MCF 10A (cell line): Measurements from ENCODE around the gene RETREG1. TPM values are rescaled to one million over a fixed set of nuclear protein-coding genes. Genes with fewer than 3 reads are reported as not detected.

Experiments used
- BruUV-seq: library from RNA; stranded (reverse); fragments of 400-500 nt; replicated peaks from 2 replicates; lab custom pipeline; 2021; lab: Mats Ljungman, UMichigan
- CTCF ChIA-PET: fragments of 300-600 bp; sonication (Branson Sonifier 250); formaldehyde crosslinking; extraction: SDS; loops from one replicate; lab custom pipeline; 2021; ENCODE audit warnings: antibody characterized with exemption, inconsistent platforms; lab: Yijun Ruan, JAX
- POLR2A ChIA-PET: fragments of 300-600, 350-650 bp; sonication (Branson Sonifier 250); formaldehyde crosslinking; extraction: SDS; loops from one replicate; lab custom pipeline; 2020; ENCODE audit warnings: antibody characterized with exemption, inconsistent platforms; lab: Yijun Ruan, JAX
- DNase-seq: peaks from one replicate; pipeline ENCODE4 v3.0.0-alpha.2; 2018; ENCODE audit not compliant: unreplicated experiment
- H3K27ac Mint-ChIP-seq: one replicate; pipeline ENCODE4 v1.8.0; 2022; ENCODE audit warnings: mild to moderate bottlenecking, low read depth, mixed read lengths; ENCODE audit not compliant: unreplicated experiment
- H3K27me3 Mint-ChIP-seq: one replicate; pipeline ENCODE4 v1.8.0; 2022; ENCODE audit warnings: mixed read lengths; ENCODE audit not compliant: insufficient read depth, unreplicated experiment
- H3K36me3 Mint-ChIP-seq: one replicate; pipeline ENCODE4 v1.8.0; 2022; ENCODE audit warnings: mild to moderate bottlenecking, moderate library complexity, mixed read lengths; ENCODE audit not compliant: insufficient read depth, unreplicated experiment
- H3K4me1 Mint-ChIP-seq: one replicate; pipeline ENCODE4 v1.8.0; 2022; ENCODE audit warnings: mixed read lengths; ENCODE audit not compliant: insufficient read depth, unreplicated experiment
- H3K4me3 Mint-ChIP-seq: one replicate; pipeline ENCODE4 v1.8.0; 2022; ENCODE audit warnings: mild to moderate bottlenecking, moderate library complexity, mixed read lengths; ENCODE audit not compliant: unreplicated experiment
- H3K9me3 Mint-ChIP-seq: one replicate; pipeline ENCODE4 v1.8.0; 2022; ENCODE audit warnings: mixed read lengths; ENCODE audit not compliant: unreplicated experiment
- intact Hi-C: fragments of 100-400 bp; cut with micrococcal nuclease; formaldehyde crosslinking; loops from 2 replicates; pipeline ENCODE4 v1.14.1; 2022
- total RNA-seq: library from RNA; stranded (reverse); gene quantifications from 2 replicates; pipeline ENCODE4 v1.2.3, GENCODE V29; 2022
- TF ChIP-seq, protein P1 (sequence below): fragments of 200-600 bp; IDR thresholded peaks from one replicate; pipeline ENCODE4 v1.8.0; 2022; ENCODE audit warnings: antibody characterized with exemption, mild to moderate bottlenecking; ENCODE audit not compliant: unreplicated experiment

RETREG1 gene
- total RNA-seq, 1 experiment from 2014 or later: 4.9 TPM

DNA sequence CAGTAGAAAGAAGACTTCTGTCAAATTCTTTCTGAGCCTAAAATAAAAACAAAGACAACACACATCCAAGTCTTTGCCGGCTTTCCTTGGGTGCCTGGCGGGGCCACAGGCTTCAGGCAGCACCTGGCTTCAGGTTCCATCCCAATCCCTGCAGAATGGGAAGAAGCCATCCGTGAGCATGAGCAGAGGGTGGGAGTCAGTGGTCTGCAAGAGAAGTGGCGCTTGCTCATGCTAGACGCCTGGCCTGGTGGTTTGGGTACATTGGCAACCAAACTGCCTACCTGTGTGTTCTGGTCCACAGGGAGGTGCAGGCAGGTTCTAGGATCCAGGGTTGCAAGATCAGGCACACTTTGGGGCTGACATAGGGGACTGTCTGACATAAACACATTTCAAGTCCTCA lies 47.6 kb upstream of the RETREG1 start:
- DNase-seq: no peak
- H3K36me3 Mint-ChIP-seq: peaks cover 29% of the 10 kb centered on the region
- ChIA-PET CTCF (interaction anchor here (0.5 kb wide), 1 partner anchor 1649 kb away, joined by 3 read pairs; no protein-coding TSS in a partner anchor), POLR2A (no interaction called here)
- H3K4me3 Mint-ChIP-seq: no peak overlapping the region
- intact Hi-C loops: no loop called here
- no peak overlapping the region for H3K27ac Mint-ChIP-seq
- H3K27me3 Mint-ChIP-seq: no peaks in the 10 kb centered on the region
- no TSS peak for BruUV-seq
- no peaks in the 10 kb centered on the region for H3K9me3 Mint-ChIP-seq
- no peaks in the 10 kb centered on the region for H3K4me1 Mint-ChIP-seq
- TF ChIP-seq, protein P1, sequence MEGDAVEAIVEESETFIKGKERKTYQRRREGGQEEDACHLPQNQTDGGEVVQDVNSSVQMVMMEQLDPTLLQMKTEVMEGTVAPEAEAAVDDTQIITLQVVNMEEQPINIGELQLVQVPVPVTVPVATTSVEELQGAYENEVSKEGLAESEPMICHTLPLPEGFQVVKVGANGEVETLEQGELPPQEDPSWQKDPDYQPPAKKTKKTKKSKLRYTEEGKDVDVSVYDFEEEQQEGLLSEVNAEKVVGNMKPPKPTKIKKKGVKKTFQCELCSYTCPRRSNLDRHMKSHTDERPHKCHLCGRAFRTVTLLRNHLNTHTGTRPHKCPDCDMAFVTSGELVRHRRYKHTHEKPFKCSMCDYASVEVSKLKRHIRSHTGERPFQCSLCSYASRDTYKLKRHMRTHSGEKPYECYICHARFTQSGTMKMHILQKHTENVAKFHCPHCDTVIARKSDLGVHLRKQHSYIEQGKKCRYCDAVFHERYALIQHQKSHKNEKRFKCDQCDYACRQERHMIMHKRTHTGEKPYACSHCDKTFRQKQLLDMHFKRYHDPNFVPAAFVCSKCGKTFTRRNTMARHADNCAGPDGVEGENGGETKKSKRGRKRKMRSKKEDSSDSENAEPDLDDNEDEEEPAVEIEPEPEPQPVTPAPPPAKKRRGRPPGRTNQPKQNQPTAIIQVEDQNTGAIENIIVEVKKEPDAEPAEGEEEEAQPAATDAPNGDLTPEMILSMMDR: no peak

DNA sequence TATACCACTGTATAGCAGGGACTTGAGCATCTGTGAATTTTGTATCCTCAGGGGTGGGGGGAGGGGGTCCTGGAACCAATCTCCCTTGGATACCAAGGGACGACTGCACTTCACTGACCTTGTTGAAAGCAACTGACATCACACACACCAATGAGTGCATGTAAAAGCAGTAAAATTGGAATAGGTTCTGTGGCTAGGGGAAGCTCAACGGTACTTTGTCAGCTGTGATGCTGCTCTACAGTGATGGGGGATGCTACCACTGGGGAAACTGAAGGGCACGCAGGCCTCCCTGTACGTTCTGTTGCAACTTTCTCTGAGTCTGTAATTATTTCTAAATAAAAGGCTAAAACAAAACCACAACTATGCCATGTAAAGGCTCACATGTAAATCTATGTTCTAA lies 47.0 kb upstream of the RETREG1 start:
- Mint-ChIP-seq H3K4me3 (no peak overlapping the region), H3K36me3 (peaks cover 24% of the 10 kb centered on the region), H3K27me3 (no peaks in the 10 kb centered on the region), H3K4me1 (no peaks in the 10 kb centered on the region), H3K27ac (no peak overlapping the region), H3K9me3 (no peaks in the 10 kb centered on the region)
- CTCF ChIA-PET: interaction anchor here (0.7 kb wide), 1 partner anchor 116 kb away, joined by 3 read pairs; no protein-coding TSS in a partner anchor
- intact Hi-C loops: no loop called here
- no peak for DNase-seq
- no TSS peak for BruUV-seq
- POLR2A ChIA-PET: no interaction called here
- TF ChIP-seq, protein P1: no peak

DNA sequence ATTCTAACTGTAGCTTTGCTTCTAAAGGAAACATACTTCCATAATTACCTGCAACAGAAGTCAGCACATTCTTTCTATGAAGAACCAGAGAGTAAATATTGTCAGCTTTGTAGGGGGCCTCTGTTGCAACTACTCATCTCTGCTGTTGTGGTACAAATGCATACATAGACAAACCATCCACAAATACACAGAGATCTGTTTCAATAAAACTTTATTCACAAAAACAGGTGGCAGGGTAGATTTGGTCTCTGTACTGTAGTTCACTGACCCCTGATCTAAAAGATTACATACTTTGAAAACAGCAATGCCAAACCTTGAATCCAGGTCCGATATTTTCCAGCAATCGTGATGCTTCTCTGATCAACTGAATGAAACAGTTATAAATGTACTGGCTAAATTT lies 44.9 kb upstream of the RETREG1 start:
- Mint-ChIP-seq H3K36me3 (peaks cover 14% of the 10 kb centered on the region), H3K4me3 (no peak overlapping the region), H3K9me3 (no peaks in the 10 kb centered on the region), H3K27me3 (no peaks in the 10 kb centered on the region), H3K4me1 (peaks cover 14% of the 10 kb centered on the region), H3K27ac (no peak overlapping the region)
- no peak for DNase-seq
- intact Hi-C loops: no loop called here
- no TSS peak for BruUV-seq
- CTCF ChIA-PET: interaction anchor here (0.6 to 1.7 kb wide), 2 partner anchors 11 to 172 kb away, joined by 3 to 7 read pairs; no protein-coding TSS in a partner anchor
- POLR2A ChIA-PET: no interaction called here
- TF ChIP-seq, protein P1: no peak

DNA sequence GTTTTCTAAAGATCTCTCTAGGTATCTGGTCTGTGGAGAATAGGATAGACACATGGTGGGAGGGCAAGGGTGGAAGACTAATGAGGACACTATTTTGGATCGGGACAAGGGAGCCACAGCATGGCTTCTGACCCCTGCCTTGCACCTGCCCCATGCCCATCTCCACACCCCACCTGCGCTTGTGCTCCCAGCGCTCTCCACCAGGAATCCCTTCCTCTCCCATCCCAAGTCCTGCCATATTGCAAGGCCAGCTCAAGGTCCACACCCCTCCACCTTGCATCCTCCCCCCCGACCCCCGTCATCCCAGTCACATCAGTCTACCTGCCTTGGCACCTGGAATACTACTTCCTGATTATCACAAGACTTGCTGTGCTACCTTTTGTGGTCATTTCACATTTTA lies 44.2 kb upstream of the RETREG1 start:
- Mint-ChIP-seq H3K36me3 (peaks cover 7% of the 10 kb centered on the region), H3K4me3 (no peak overlapping the region), H3K4me1 (peaks cover 18% of the 10 kb centered on the region), H3K27me3 (no peaks in the 10 kb centered on the region), H3K27ac (no peak overlapping the region), H3K9me3 (no peaks in the 10 kb centered on the region)
- POLR2A ChIA-PET: no interaction called here
- TF ChIP-seq, protein P1: no peak
- CTCF ChIA-PET: no interaction called here
- intact Hi-C loops: no loop called here
- no peak for DNase-seq
- BruUV-seq: no TSS peak
